Effector CD8-positive, alpha-beta T cell (primary cell): Measurements from ENCODE around the gene NBR1.
"Not testable (repeated sequence)": the region's sequence is repeated elsewhere in the genome, so short reads cannot be mapped to it uniquely, and the experiment has no call there.

Experiments
- DNase-seq: peaks from one replicate; lab custom pipeline; 2025; lab: John Stamatoyannopoulos, UW

NBR1 gene

GRCh38 chr17:43212641-43213490, 41.9 kb downstream of the NBR1 start:
- no peak for DNase-seq

GRCh38 chr17:43213545-43213944, 42.5 kb downstream of the NBR1 start:
- no peak for DNase-seq

GRCh38 chr17:43215341-43215740, 44.3 kb downstream of the NBR1 start:
- no peak for DNase-seq

- no peak for DNase-seq
Measured at GRCh38 chr17:43216369-43216761, 45.4 kb downstream of the NBR1 start.

GRCh38 chr17:43216762-43217613, 46.0 kb downstream of the NBR1 start:
- no peak for DNase-seq

GRCh38 chr17:43217614-43218087, 46.6 kb downstream of the NBR1 start:
- no peak for DNase-seq

GRCh38 chr17:43219001-43219400, 48.0 kb downstream of the NBR1 start:
- no peak for DNase-seq

- DNase-seq = no peak
Measured at GRCh38 chr17:43219746-43220380, 48.8 kb downstream of the NBR1 start.

- no peak for DNase-seq
Measured at GRCh38 chr17:43220511-43221125, 49.6 kb downstream of the NBR1 start.

- DNase-seq = no peak
Measured at GRCh38 chr17:43224146-43224705, 53.2 kb downstream of the NBR1 start.

- DNase-seq = no peak
Measured at GRCh38 chr17:43226393-43226792, 55.4 kb downstream of the NBR1 start.

GRCh38 chr17:43228020-43228782, 57.2 kb downstream of the NBR1 start, which contains the start of gene CCDC200:
Gene CCDC200, minus strand, starts transcription at chr17:43228623. Its CDS starts 69 bp downstream, at chr17:43228554.
- DNase-seq = not testable (repeated sequence)

GRCh38 chr17:43231205-43232020, 60.4 kb downstream of the NBR1 start:
- DNase-seq = not testable (repeated sequence)

GRCh38 chr17:43232021-43232699, 61.1 kb downstream of the NBR1 start:
- DNase-seq = not testable (repeated sequence)

GRCh38 chr17:43233263-43233662, 62.2 kb downstream of the NBR1 start:
- DNase-seq = not testable (repeated sequence)

- DNase-seq = not testable (repeated sequence)
Measured at GRCh38 chr17:43233877-43234276, 62.9 kb downstream of the NBR1 start, which contains the start of gene RNU2-1. Gene RNU2-1, minus strand, starts transcription at chr17:43233977.

GRCh38 chr17:43239597-43239996, 68.6 kb downstream of the NBR1 start:
- not testable (repeated sequence) for DNase-seq

GRCh38 chr17:43240596-43241352, 69.8 kb downstream of the NBR1 start:
- not testable (repeated sequence) for DNase-seq
